ENCODE measurements around the gene CRY1.
A peak's percentile ranks its signal among the peaks of the same experiment; 100 is the strongest.

CRY1 gene

GRCh38 chr12:107093417-107094182, at the start of gene CRY1:
Gene CRY1, minus strand, starts transcription at chr12:107093549. Its CDS starts 588 bp downstream, at chr12:107092961.
- peak; percentile 9 for FAIRE-seq

GRCh38 chr12:107139787-107140186, 46.4 kb upstream of the CRY1 start:
- no peak for FAIRE-seq

- FAIRE-seq = no peak
These were observed 45.6 kb upstream of the CRY1 start for GRCh38 chr12:107138990-107139389.

GRCh38 chr12:107135177-107135576, 41.8 kb upstream of the CRY1 start:
- FAIRE-seq = no peak

- no peak for FAIRE-seq
These were observed 41.2 kb upstream of the CRY1 start for GRCh38 chr12:107134558-107134957.

GRCh38 chr12:107133462-107133861, 40.1 kb upstream of the CRY1 start:
- no peak for FAIRE-seq

GRCh38 chr12:107131832-107132616, 38.7 kb upstream of the CRY1 start:
- FAIRE-seq = peak; percentile 81

- no peak for FAIRE-seq
These were observed 37.7 kb upstream of the CRY1 start for GRCh38 chr12:107130830-107131611.

GRCh38 chr12:107129315-107129930, 36.1 kb upstream of the CRY1 start:
- FAIRE-seq = no peak

- no peak for FAIRE-seq
These were observed 34.4 kb upstream of the CRY1 start for GRCh38 chr12:107127482-107128430.

GRCh38 chr12:107126796-107127481, 33.6 kb upstream of the CRY1 start:
- no peak for FAIRE-seq

GRCh38 chr12:107125833-107126232, 32.5 kb upstream of the CRY1 start:
- no peak for FAIRE-seq

GRCh38 chr12:107122452-107122958, 29.2 kb upstream of the CRY1 start:
- no peak for FAIRE-seq

GRCh38 chr12:107119091-107119490, 25.7 kb upstream of the CRY1 start:
- FAIRE-seq = no peak

GRCh38 chr12:107118624-107119023, 25.3 kb upstream of the CRY1 start:
- no peak for FAIRE-seq

- no peak for FAIRE-seq
These were observed 21.8 kb upstream of the CRY1 start for GRCh38 chr12:107115119-107115518.

- FAIRE-seq = no peak
These were observed 18.0 kb upstream of the CRY1 start for GRCh38 chr12:107111314-107111713.

- no peak for FAIRE-seq
These were observed 16.7 kb upstream of the CRY1 start for GRCh38 chr12:107109726-107110719.

GRCh38 chr12:107108995-107109508, 15.7 kb upstream of the CRY1 start:
- no peak for FAIRE-seq

Data from TTC549 (cell line).